OCI-LY3 (cell line): ENCODE measurements around the gene C1QTNF6.

Source experiments
- EZH2phosphoT487 ChIP-seq: fragments of 200-600 bp; shearing (Covaris generic); IDR thresholded peaks from 2 replicates; pipeline ENCODE4 v1.6.1; 2018; ENCODE audit warnings: antibody characterized with exemption, mixed run types, low read depth
- TF ChIP-seq, protein P1 (sequence below): fragments of 200-600, 300-600 bp; sonication (generic); IDR thresholded peaks from 2 replicates; pipeline ENCODE4 v1.5.1; 2014; ENCODE audit warnings: antibody characterized with exemption, low read length, low read depth

DNA sequence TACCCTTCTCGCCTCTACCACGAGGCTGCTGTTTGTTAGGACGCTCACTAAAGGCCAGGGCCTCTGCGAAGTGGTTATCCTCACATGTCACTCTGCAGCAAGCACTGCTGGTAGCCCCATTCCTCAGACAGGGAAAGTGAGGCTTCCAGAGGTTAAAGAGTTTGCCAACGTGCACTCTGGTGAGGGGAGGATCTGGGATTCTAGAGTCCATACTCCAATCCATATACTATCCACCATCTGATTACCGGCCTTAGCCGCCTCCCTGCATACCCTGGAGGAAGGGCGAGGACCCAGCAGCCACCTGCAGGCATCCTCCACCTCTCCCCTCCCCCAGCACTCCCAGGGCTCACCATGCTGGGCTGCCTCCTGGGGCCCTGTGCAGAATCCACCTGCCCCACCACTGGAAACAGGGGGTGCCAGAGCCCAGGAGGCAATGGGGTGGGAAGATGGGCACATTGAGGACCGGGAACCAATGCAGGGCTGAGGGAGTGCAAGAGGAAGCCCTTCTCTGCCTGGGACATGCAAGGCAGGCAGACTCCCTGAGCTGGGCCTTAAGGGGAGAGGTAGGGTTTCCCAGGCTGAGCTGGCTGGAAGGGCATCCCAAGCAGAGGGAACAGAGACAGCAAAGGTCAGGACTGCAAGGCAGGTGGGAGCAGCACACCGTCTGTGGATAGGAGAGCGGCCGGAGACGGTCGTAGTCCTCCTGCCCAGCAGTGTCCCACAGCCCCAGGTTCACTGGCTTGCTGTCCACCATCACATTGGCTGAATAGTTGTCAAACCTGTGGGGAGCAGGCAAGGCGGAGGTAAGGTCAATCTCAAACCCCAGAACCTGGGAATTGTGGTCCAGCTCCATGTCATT lies 44.3 kb upstream of the C1QTNF6 start:
- TF ChIP-seq, protein P1, sequence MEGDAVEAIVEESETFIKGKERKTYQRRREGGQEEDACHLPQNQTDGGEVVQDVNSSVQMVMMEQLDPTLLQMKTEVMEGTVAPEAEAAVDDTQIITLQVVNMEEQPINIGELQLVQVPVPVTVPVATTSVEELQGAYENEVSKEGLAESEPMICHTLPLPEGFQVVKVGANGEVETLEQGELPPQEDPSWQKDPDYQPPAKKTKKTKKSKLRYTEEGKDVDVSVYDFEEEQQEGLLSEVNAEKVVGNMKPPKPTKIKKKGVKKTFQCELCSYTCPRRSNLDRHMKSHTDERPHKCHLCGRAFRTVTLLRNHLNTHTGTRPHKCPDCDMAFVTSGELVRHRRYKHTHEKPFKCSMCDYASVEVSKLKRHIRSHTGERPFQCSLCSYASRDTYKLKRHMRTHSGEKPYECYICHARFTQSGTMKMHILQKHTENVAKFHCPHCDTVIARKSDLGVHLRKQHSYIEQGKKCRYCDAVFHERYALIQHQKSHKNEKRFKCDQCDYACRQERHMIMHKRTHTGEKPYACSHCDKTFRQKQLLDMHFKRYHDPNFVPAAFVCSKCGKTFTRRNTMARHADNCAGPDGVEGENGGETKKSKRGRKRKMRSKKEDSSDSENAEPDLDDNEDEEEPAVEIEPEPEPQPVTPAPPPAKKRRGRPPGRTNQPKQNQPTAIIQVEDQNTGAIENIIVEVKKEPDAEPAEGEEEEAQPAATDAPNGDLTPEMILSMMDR = no peak
- no peak for TF ChIP-seq EZH2phosphoT487
